ENCODE data around the gene PBX1. TPM values are rescaled to one million over a fixed set of nuclear protein-coding genes. Genes with fewer than 3 reads are reported as not detected.
A peak's percentile ranks its signal among the peaks of the same experiment; 100 is the strongest.

Gene PBX1
- total RNA-seq, 2 donors from 2014 or later: 50.2 to 60.4 TPM

- H3K4me3 ChIP-seq: no peak overlapping the region
- H3K36me3 ChIP-seq: no peaks in the 10 kb centered on the region
- H3K9me3 ChIP-seq: no peaks in the 10 kb centered on the region
- intact Hi-C loops (cut with DNase I): loop anchor here (10.0 kb wide), 1 partner anchor 58 kb away; no protein-coding TSS in a partner anchor
- no peaks in the 10 kb centered on the region for H3K27me3 ChIP-seq (replicated peaks; ENCODE audit: insufficient read depth)
- DNase-seq (ENCODE audit: low spot score): no peak
- H3K4me1 ChIP-seq (replicated peaks): no peaks in the 10 kb centered on the region
- no peak overlapping the region for H3K27ac ChIP-seq
- WGBS: 32% methylated on average over 2 of the region's 2 CpGs
- TF ChIP-seq POLR2A (IDR thresholded peaks at IDR 0.05): no peak
These were observed 237.9 kb downstream of the PBX1 start for GRCh38 chr1:164796916-164797315.

DNA sequence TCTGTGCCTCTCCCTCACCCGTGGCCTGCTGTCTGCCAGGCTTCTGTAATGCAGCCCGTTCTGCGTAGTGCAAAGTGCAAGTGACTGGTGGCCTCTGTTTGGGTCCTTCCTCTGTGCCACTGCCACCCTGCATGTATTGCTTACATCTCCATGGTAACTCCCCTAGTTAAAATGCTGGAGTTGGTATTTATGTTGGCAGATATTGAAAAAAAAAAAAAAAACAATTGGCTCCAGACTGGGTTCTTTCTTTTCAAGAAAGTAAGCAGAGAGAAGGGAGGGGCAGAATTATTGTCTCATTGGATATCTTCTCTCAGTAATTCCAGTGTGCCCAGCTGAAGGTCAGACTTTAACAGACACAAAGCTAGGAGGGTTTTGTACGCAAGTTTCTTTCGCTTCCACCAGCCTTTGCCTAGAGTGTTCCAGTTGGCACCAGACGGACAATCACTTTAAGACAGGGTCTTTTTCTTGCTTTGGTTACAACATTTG lies 242.3 kb downstream of the PBX1 start:
- no peaks in the 10 kb centered on the region for H3K9me3 ChIP-seq
- H3K27me3 ChIP-seq (replicated peaks; ENCODE audit: insufficient read depth): no peaks in the 10 kb centered on the region
- intact Hi-C loops (cut with DNase I): no loop called here
- DNase-seq (ENCODE audit: low spot score): no peak
- no peaks in the 10 kb centered on the region for H3K4me1 ChIP-seq (replicated peaks)
- no peaks in the 10 kb centered on the region for H3K36me3 ChIP-seq
- peak overlapping the region; percentile 27 to 37 for H3K27ac ChIP-seq
- TF ChIP-seq POLR2A (IDR thresholded peaks at IDR 0.05) (no peak), POLR2AphosphoS5 (IDR thresholded peaks at IDR 0.05) (peak; percentile 32)
- TF ChIP-seq, protein P1, sequence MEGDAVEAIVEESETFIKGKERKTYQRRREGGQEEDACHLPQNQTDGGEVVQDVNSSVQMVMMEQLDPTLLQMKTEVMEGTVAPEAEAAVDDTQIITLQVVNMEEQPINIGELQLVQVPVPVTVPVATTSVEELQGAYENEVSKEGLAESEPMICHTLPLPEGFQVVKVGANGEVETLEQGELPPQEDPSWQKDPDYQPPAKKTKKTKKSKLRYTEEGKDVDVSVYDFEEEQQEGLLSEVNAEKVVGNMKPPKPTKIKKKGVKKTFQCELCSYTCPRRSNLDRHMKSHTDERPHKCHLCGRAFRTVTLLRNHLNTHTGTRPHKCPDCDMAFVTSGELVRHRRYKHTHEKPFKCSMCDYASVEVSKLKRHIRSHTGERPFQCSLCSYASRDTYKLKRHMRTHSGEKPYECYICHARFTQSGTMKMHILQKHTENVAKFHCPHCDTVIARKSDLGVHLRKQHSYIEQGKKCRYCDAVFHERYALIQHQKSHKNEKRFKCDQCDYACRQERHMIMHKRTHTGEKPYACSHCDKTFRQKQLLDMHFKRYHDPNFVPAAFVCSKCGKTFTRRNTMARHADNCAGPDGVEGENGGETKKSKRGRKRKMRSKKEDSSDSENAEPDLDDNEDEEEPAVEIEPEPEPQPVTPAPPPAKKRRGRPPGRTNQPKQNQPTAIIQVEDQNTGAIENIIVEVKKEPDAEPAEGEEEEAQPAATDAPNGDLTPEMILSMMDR (IDR thresholded peaks at IDR 0.05): no peak
- 29% methylated on average over 6 of the region's 6 CpGs for WGBS
- no peak overlapping the region for H3K4me3 ChIP-seq

DNA sequence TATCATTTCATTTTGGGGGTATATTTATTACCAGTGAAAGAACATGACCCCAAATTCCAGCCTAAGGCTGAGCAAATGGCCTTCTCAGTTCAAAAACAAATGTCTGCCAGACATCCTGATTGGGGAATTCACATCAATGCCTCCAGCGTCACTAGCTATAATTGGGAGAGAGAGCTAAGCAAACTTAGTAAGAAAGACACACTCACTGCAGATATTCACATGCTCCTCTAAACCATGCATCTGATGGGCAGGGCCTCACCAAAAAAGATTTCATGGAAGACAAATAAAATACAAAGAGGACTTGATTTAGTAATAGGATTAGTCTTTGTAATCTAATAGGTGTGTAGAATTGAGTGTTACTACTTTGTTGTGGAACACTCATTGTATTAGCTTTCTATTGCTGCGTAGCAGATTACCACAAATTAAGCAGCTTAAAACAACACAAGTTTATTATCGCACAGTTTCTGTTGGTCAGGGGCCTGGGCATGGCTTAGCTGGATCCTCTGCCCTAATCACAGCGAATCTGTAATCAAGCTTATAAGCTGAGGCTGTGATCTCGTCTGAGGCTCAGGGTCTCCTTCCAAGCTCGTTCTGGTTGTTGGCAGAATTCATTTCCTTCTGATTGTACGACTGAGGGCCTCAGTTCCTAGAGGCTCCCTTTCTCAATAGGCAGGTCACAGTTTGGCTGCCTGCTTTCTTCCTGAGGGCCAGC lies 243.0 kb downstream of the PBX1 start:
- H3K4me1 ChIP-seq (replicated peaks): no peaks in the 10 kb centered on the region
- no peak overlapping the region for H3K4me3 ChIP-seq
- no peak for DNase-seq (ENCODE audit: low spot score)
- TF ChIP-seq POLR2A (IDR thresholded peaks at IDR 0.05): no peak
- TF ChIP-seq POLR2AphosphoS5 (IDR thresholded peaks at IDR 0.05): no peak
- TF ChIP-seq, protein P1 (IDR thresholded peaks at IDR 0.05): no peak
- 44% methylated on average over 7 of the region's 7 CpGs for whole genome bisulfite sequencing
- H3K27ac ChIP-seq: peak overlapping the region; percentile 27 to 37
- intact Hi-C loops (cut with DNase I): no loop called here
- no peaks in the 10 kb centered on the region for H3K36me3 ChIP-seq
- H3K27me3 ChIP-seq (replicated peaks; ENCODE audit: insufficient read depth): no peaks in the 10 kb centered on the region
- no peaks in the 10 kb centered on the region for H3K9me3 ChIP-seq

GRCh38 chr1:164802529-164803282 lies 243.7 kb downstream of the PBX1 start:
- DNase-seq (ENCODE audit: low spot score): no peak
- intact Hi-C loops (cut with DNase I): no loop called here
- no peaks in the 10 kb centered on the region for H3K9me3 ChIP-seq
- TF ChIP-seq POLR2AphosphoS5 (IDR thresholded peaks at IDR 0.05) (no peak), POLR2A (IDR thresholded peaks at IDR 0.05) (no peak)
- TF ChIP-seq, protein P1 (IDR thresholded peaks at IDR 0.05): no peak
- WGBS: 78% methylated on average over 7 of the region's 7 CpGs
- no peaks in the 10 kb centered on the region for H3K36me3 ChIP-seq
- no peak overlapping the region for H3K4me3 ChIP-seq
- no peaks in the 10 kb centered on the region for H3K27me3 ChIP-seq (replicated peaks; ENCODE audit: insufficient read depth)
- no peaks in the 10 kb centered on the region for H3K4me1 ChIP-seq (replicated peaks)
- H3K27ac ChIP-seq: peak overlapping the region; percentile 27 to 37

- 84% methylated on average over 5 of the region's 5 CpGs for WGBS
These were observed 244.4 kb downstream of the PBX1 start for GRCh38 chr1:164803366-164803765.

More at GRCh38 chr1:164803366-164803765, 244.4 kb downstream of the PBX1 start:
- H3K36me3 ChIP-seq: no peaks in the 10 kb centered on the region
- H3K4me3 ChIP-seq: no peak overlapping the region
- intact Hi-C loops (cut with DNase I): no loop called here
- no peak for DNase-seq (ENCODE audit: low spot score)
- H3K4me1 ChIP-seq (replicated peaks): no peaks in the 10 kb centered on the region
- H3K27ac ChIP-seq: no peak overlapping the region
- no peaks in the 10 kb centered on the region for H3K9me3 ChIP-seq
- H3K27me3 ChIP-seq (replicated peaks; ENCODE audit: insufficient read depth): no peaks in the 10 kb centered on the region
- TF ChIP-seq, protein P1 (IDR thresholded peaks at IDR 0.05): no peak
- TF ChIP-seq POLR2AphosphoS5 (IDR thresholded peaks at IDR 0.05): no peak
- no peak for TF ChIP-seq POLR2A (IDR thresholded peaks at IDR 0.05)
